Neural cell (in vitro differentiated cells): ENCODE measurements around the gene GNAI2. TPM values are rescaled to one million over a fixed set of nuclear protein-coding genes. Genes with fewer than 3 reads are reported as not detected.

Source experiments
- H2AFZ ChIP-seq: fragments of 200-600, 300-800 bp; sonication (generic), shearing (Covaris generic); 2 replicates; pipeline ENCODE4 v1.6.0; 2014; ENCODE audit warnings: low read depth, mild to moderate bottlenecking, antibody characterized with exemption, low read length, moderate library complexity
- H3F3A ChIP-seq: fragments of 200-600 bp; shearing (Covaris generic); 2 replicates; pipeline ENCODE4 v1.6.1; 2016; ENCODE audit warnings: mild to moderate bottlenecking, moderate library complexity, mixed read lengths, antibody characterized with exemption, low read length; ENCODE audit not compliant: insufficient read depth, poor library complexity, severe bottlenecking
- H3K27ac ChIP-seq: fragments of 200-600, 300-800 bp; sonication (generic), shearing (Covaris generic); 2 replicates; pipeline ENCODE4 v1.5.1; 2014; ENCODE audit warnings: mild to moderate bottlenecking, low read length, moderate library complexity
- H3K27me3 ChIP-seq: fragments of 300-800, 200-600 bp; sonication (generic), shearing (Covaris generic); 2 replicates; pipeline ENCODE4 v1.6.0; 2014; ENCODE audit warnings: mild to moderate bottlenecking, low read depth, low read length, moderate library complexity; ENCODE audit not compliant: insufficient read depth
- H3K36me3 ChIP-seq: fragments of 300-800, 200-600 bp; sonication (generic), shearing (Covaris generic); 2 replicates; pipeline ENCODE4 v1.5.1; 2014; ENCODE audit warnings: mild to moderate bottlenecking, antibody characterized with exemption, low read length, moderate library complexity; ENCODE audit not compliant: insufficient read depth
- H3K4me2 ChIP-seq: fragments of 300-800, 200-600 bp; sonication (generic), shearing (Covaris generic); 2 replicates; pipeline ENCODE4 v1.6.0; 2014; ENCODE audit warnings: mild to moderate bottlenecking, low read length
- H3K4me3 ChIP-seq: fragments of 300-800, 200-600 bp; sonication (generic), shearing (Covaris generic); 2 replicates; pipeline ENCODE4 v1.5.1; 2014; ENCODE audit warnings: mild to moderate bottlenecking, low read length, moderate library complexity
- H3K79me2 ChIP-seq: fragments of 200-600 bp; shearing (Covaris generic); replicated peaks from 2 replicates; pipeline ENCODE4 v1.6.0; 2014; ENCODE audit warnings: mild to moderate bottlenecking, low read length, moderate library complexity; ENCODE audit not compliant: insufficient read depth
- H3K9ac ChIP-seq: fragments of 300-800, 200-600 bp; sonication (generic), shearing (Covaris generic); 2 replicates; pipeline ENCODE4 v1.6.1; 2016; ENCODE audit warnings: mild to moderate bottlenecking, low read length, mixed read lengths
- H3K9me2 ChIP-seq: fragments of 200-600 bp; shearing (Covaris generic); 2 replicates; pipeline ENCODE4 v1.6.1; 2016; ENCODE audit warnings: mild to moderate bottlenecking, low read length, mixed read lengths; ENCODE audit not compliant: insufficient read depth
- H3K9me3 ChIP-seq: fragments of 200-600, 300-800 bp; sonication (generic), shearing (Covaris generic); 2 replicates; pipeline ENCODE4 v1.6.1; 2016; ENCODE audit warnings: mild to moderate bottlenecking, mixed run types, low read length, moderate library complexity, mixed read lengths
- H4K20me1 ChIP-seq: fragments of 200-600 bp; shearing (Covaris generic); 2 replicates; pipeline ENCODE4 v1.6.1; 2016; ENCODE audit warnings: mild to moderate bottlenecking, mixed run types; ENCODE audit not compliant: insufficient read depth
- EP300 ChIP-seq: fragments of 450-650 bp; conservative IDR thresholded peaks from 2 replicates; pipeline ENCODE4 v1.6.1; 2014; ENCODE audit warnings: antibody characterized with exemption, mild to moderate bottlenecking, moderate library complexity; ENCODE audit not compliant: poor library complexity, severe bottlenecking
- EZH2 ChIP-seq: fragments of 200-600, 300-800 bp; shearing (Covaris generic), sonication (generic); IDR thresholded peaks from 2 replicates; pipeline ENCODE4 v1.6.1; 2014; ENCODE audit warnings: antibody characterized with exemption, low read length, borderline replicate concordance, mild to moderate bottlenecking; ENCODE audit not compliant: insufficient read depth, poor library complexity, severe bottlenecking
- MXI1 ChIP-seq: fragments of 450-650 bp; conservative IDR thresholded peaks from 2 replicates; pipeline ENCODE4 v1.6.1; 2014; ENCODE audit warnings: antibody characterized with exemption, mild to moderate bottlenecking; ENCODE audit not compliant: poor library complexity, severe bottlenecking
- POLR2AphosphoS5 ChIP-seq: IDR thresholded peaks from 2 replicates; pipeline ENCODE4 v1.6.1; 2012
- RAD21 ChIP-seq: fragments of 450-650 bp; conservative IDR thresholded peaks from 2 replicates; pipeline ENCODE4 v1.6.1; 2014; ENCODE audit warnings: antibody characterized with exemption, mild to moderate bottlenecking, moderate library complexity
- REST ChIP-seq: IDR thresholded peaks from 2 replicates; pipeline ENCODE4 v1.6.1; 2012; ENCODE audit warnings: borderline replicate concordance
- SMC3 ChIP-seq: fragments of 450-650 bp; conservative IDR thresholded peaks from 2 replicates; pipeline ENCODE4 v1.6.1; 2014; ENCODE audit warnings: antibody characterized with exemption, mild to moderate bottlenecking, moderate library complexity; ENCODE audit not compliant: poor library complexity
- TAF1 ChIP-seq: IDR thresholded peaks from 2 replicates; pipeline ENCODE4 v1.6.1; 2012; ENCODE audit warnings: low read depth
- polyA plus RNA-seq: library from polyadenylated mRNA; depleted of rRNA; stranded (reverse); fragments of >200 nt; gene quantifications from 2 replicates; pipeline ENCODE4 v1.2.3, GENCODE V29; 2014
- TF ChIP-seq, protein P1 (sequence below): fragments of 450-650 bp; IDR thresholded peaks from 2 replicates; pipeline ENCODE4 v1.5.1; 2014; ENCODE audit warnings: antibody characterized with exemption, mild to moderate bottlenecking, moderate library complexity; ENCODE audit not compliant: poor library complexity, severe bottlenecking

GNAI2 gene
- polyA plus RNA-seq, 1 donor from 2014 or later = 101 TPM

DNA sequence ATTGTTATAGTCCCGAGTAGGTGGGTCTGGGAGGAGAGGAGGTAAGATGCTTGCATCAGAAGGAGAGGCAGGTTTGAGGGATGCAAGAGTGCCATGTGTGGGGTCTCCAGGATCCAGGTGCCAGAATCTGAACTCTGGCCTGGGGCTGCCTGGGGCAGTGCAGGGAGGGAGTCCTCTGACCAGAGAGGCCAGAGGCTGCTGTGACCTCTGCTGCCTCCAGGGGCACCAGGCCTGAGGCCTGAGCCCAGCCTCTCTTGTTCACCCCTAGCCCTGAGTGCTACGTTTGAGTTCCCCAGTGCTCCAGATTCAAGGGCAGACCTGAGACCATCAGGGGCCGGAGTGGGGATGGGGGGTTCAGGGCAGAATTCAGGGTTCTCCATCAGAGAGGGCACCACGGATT, 23.5 kb upstream of the GNAI2 start:
- Histone ChIP-seq H4K20me1 (no peaks in the 10 kb centered on the region), H3K9me2 (no peaks in the 10 kb centered on the region), H3K4me3 (no peak overlapping the region), H2AFZ (no peak overlapping the region), H3F3A (no peaks in the 10 kb centered on the region), H3K36me3 (no peaks in the 10 kb centered on the region), H3K9me3 (no peaks in the 10 kb centered on the region), H3K79me2 (no peaks in the 10 kb centered on the region), H3K9ac (no peak overlapping the region), H3K4me2 (no peak overlapping the region), H3K27ac (no peak overlapping the region), H3K27me3 (no peaks in the 10 kb centered on the region)
- TF ChIP-seq EP300 (no peak), TAF1 (no peak), EZH2 (no peak), RAD21 (no peak), SMC3 (no peak), REST (no peak)
- TF ChIP-seq, protein P1, sequence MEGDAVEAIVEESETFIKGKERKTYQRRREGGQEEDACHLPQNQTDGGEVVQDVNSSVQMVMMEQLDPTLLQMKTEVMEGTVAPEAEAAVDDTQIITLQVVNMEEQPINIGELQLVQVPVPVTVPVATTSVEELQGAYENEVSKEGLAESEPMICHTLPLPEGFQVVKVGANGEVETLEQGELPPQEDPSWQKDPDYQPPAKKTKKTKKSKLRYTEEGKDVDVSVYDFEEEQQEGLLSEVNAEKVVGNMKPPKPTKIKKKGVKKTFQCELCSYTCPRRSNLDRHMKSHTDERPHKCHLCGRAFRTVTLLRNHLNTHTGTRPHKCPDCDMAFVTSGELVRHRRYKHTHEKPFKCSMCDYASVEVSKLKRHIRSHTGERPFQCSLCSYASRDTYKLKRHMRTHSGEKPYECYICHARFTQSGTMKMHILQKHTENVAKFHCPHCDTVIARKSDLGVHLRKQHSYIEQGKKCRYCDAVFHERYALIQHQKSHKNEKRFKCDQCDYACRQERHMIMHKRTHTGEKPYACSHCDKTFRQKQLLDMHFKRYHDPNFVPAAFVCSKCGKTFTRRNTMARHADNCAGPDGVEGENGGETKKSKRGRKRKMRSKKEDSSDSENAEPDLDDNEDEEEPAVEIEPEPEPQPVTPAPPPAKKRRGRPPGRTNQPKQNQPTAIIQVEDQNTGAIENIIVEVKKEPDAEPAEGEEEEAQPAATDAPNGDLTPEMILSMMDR = no peak

DNA sequence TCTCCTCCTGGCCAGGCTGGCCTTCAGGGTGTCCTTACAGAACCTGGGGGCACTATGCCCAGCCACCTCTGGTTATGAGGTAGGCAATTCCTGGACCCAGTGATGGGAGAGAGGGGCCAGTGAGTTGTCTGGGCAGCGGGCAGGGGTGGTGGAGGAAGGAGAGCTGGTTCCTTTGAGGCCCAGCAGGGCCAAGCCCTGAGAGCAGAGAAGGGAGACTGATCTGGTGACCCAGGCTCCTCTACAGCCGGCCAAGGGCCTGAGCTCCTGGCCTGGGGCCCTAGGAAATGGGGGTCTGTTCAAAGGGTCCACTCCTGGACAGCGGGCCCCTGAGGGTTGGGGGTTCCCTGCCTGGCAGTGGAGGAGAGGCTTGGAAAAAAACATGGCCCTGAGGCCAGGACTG, 23.0 kb upstream of the GNAI2 start:
- Histone ChIP-seq H3K36me3 (no peaks in the 10 kb centered on the region), H3K27ac (no peak overlapping the region), H3K9me2 (no peaks in the 10 kb centered on the region), H2AFZ (no peak overlapping the region), H3F3A (no peaks in the 10 kb centered on the region), H3K9ac (no peak overlapping the region), H3K79me2 (no peaks in the 10 kb centered on the region), H3K9me3 (no peaks in the 10 kb centered on the region), H3K27me3 (no peaks in the 10 kb centered on the region), H4K20me1 (no peaks in the 10 kb centered on the region), H3K4me2 (no peak overlapping the region), H3K4me3 (no peak overlapping the region)
- TF ChIP-seq RAD21 (no peak), TAF1 (no peak), EZH2 (no peak), POLR2AphosphoS5 (no peak), REST (no peak), SMC3 (no peak), MXI1 (no peak), EP300 (no peak)
- TF ChIP-seq, protein P1 = no peak
